Neural crest cell (in vitro differentiated cells): Measurements from ENCODE around the gene C4orf50. TPM values are rescaled to one million over a fixed set of nuclear protein-coding genes. Genes with fewer than 3 reads are reported as not detected.
"Not testable (repeated sequence)": the region's sequence is repeated elsewhere in the genome, so short reads cannot be mapped to it uniquely, and the experiment has no call there.

Experiments
- DNase-seq: peaks from one replicate; pipeline ENCODE4 v3.0.0; 2021; ENCODE audit warnings: low read depth, mixed read lengths, low spot score
- H3K27ac Mint-ChIP-seq: one replicate; pipeline ENCODE4 v1.8.0; 2021; ENCODE audit warnings: mild to moderate bottlenecking, mixed read lengths; ENCODE audit not compliant: unreplicated experiment
- H3K27me3 Mint-ChIP-seq: 2 replicates; pipeline ENCODE4 v1.8.0; 2021; ENCODE audit warnings: low read depth, mild to moderate bottlenecking, mixed read lengths
- H3K36me3 Mint-ChIP-seq: 2 replicates; pipeline ENCODE4 v1.8.0; 2021; ENCODE audit warnings: low read depth, mild to moderate bottlenecking, mixed read lengths
- H3K4me1 Mint-ChIP-seq: 2 replicates; pipeline ENCODE4 v1.8.0; 2021; ENCODE audit warnings: mixed read lengths
- H3K4me3 Mint-ChIP-seq: one replicate; pipeline ENCODE4 v1.8.0; 2021; ENCODE audit warnings: mild to moderate bottlenecking, mixed read lengths
- H3K9me3 Mint-ChIP-seq: 2 replicates; pipeline ENCODE4 v1.8.0; 2021; ENCODE audit warnings: mixed read lengths
- total RNA-seq: library from RNA; stranded (reverse); gene quantifications from 2 replicates; pipeline ENCODE4 v1.2.1, GENCODE V29; 2021
- TF ChIP-seq, protein P1 (sequence below): fragments of 200-600 bp; sonication (generic); conservative IDR thresholded peaks from 2 replicates; pipeline ENCODE4 v1.5.0; 2021; ENCODE audit warnings: antibody characterized with exemption, mild to moderate bottlenecking

Gene C4orf50
- total RNA-seq, 1 donor from 2014 or later = 0.02 TPM

- Mint-ChIP-seq H3K4me3 (no peak overlapping the region), H3K4me1 (peaks cover 3% of the 10 kb centered on the region), H3K27me3 (peaks cover 39% of the 10 kb centered on the region), H3K36me3 (no peaks in the 10 kb centered on the region), H3K27ac (no peak overlapping the region), H3K9me3 (no peaks in the 10 kb centered on the region)
- TF ChIP-seq, protein P1, sequence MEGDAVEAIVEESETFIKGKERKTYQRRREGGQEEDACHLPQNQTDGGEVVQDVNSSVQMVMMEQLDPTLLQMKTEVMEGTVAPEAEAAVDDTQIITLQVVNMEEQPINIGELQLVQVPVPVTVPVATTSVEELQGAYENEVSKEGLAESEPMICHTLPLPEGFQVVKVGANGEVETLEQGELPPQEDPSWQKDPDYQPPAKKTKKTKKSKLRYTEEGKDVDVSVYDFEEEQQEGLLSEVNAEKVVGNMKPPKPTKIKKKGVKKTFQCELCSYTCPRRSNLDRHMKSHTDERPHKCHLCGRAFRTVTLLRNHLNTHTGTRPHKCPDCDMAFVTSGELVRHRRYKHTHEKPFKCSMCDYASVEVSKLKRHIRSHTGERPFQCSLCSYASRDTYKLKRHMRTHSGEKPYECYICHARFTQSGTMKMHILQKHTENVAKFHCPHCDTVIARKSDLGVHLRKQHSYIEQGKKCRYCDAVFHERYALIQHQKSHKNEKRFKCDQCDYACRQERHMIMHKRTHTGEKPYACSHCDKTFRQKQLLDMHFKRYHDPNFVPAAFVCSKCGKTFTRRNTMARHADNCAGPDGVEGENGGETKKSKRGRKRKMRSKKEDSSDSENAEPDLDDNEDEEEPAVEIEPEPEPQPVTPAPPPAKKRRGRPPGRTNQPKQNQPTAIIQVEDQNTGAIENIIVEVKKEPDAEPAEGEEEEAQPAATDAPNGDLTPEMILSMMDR = no peak
- DNase-seq = no peak
These were observed 7.4 kb downstream of the C4orf50 start for GRCh38 chr4:6010789-6011188.

GRCh38 chr4:6009452-6009851 lies 8.8 kb downstream of the C4orf50 start:
- DNase-seq = no peak
- no peak overlapping the region for H3K4me3 Mint-ChIP-seq
- H3K27me3 Mint-ChIP-seq = peaks cover 39% of the 10 kb centered on the region
- H3K9me3 Mint-ChIP-seq = no peaks in the 10 kb centered on the region
- no peak overlapping the region for H3K27ac Mint-ChIP-seq
- peaks cover 3% of the 10 kb centered on the region for H3K4me1 Mint-ChIP-seq
- H3K36me3 Mint-ChIP-seq = no peaks in the 10 kb centered on the region
- TF ChIP-seq, protein P1 = no peak

- TF ChIP-seq, protein P1 = no peak
- Mint-ChIP-seq H3K27ac (no peak overlapping the region), H3K4me1 (peaks cover 3% of the 10 kb centered on the region), H3K36me3 (no peaks in the 10 kb centered on the region), H3K9me3 (no peaks in the 10 kb centered on the region), H3K4me3 (no peak overlapping the region), H3K27me3 (peaks cover 39% of the 10 kb centered on the region)
- no peak for DNase-seq
These were observed 9.4 kb downstream of the C4orf50 start for GRCh38 chr4:6008766-6009385.

- Mint-ChIP-seq H3K4me1 (peaks cover 3% of the 10 kb centered on the region), H3K36me3 (no peaks in the 10 kb centered on the region), H3K9me3 (no peaks in the 10 kb centered on the region), H3K27me3 (peaks cover 39% of the 10 kb centered on the region), H3K27ac (no peak overlapping the region), H3K4me3 (no peak overlapping the region)
- DNase-seq = no peak
- TF ChIP-seq, protein P1 = peak; percentile 40
These were observed 10.1 kb downstream of the C4orf50 start for GRCh38 chr4:6008092-6008551.

DNA sequence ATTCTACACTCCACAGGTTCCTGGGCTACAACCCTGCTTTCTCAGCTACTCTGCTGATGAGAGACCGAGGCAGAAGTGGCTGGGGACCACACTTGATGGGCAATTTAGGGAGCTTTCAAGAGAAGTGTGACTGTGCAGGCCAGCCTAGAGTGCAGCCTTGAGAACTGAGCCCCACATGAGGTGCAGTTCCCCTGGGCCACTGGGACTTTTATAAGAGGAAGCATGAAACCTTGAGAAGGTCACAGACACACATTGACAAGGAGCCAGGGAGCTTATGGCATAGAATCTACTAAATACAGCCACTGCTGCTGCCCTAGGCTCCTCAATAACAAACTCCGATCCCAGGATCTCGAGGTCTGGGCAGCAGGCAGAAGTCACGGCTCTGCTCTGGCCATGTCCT lies 13.1 kb downstream of the C4orf50 start:
- Mint-ChIP-seq H3K27ac (no peak overlapping the region), H3K9me3 (no peaks in the 10 kb centered on the region), H3K36me3 (no peaks in the 10 kb centered on the region), H3K27me3 (peaks cover 38% of the 10 kb centered on the region), H3K4me3 (no peak overlapping the region), H3K4me1 (peaks cover 3% of the 10 kb centered on the region)
- DNase-seq = no peak
- TF ChIP-seq, protein P1 = no peak

DNA sequence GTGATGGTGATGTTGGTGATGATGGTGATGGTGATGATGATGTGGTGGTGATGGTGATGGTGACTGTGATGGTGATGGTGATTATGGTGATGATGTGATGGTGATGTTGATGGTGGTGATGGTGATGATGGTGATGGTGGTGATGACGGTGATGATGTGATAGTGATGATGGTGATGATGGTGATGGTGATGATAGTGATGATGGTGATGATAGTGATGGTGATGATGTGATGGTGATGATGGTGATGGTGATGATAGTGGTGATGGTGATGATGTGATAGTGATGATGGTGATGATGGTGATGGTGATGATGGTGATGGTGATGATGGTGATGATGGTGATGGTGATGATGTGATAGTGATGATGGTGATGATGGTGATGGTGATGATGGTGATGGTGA lies 14.7 kb downstream of the C4orf50 start:
- not testable (repeated sequence) for H3K4me3 Mint-ChIP-seq, H3K27ac Mint-ChIP-seq, H3K36me3 Mint-ChIP-seq, H3K4me1 Mint-ChIP-seq, H3K9me3 Mint-ChIP-seq, DNase-seq
- peaks cover 34% of the 10 kb centered on the region for H3K27me3 Mint-ChIP-seq
